RKO (cell line): Measurements from ENCODE around the gene NCBP3.
"Not testable (repeated sequence)": the region's sequence is repeated elsewhere in the genome, so short reads cannot be mapped to it uniquely, and the experiment has no call there.

Experiments
- DNase-seq: peaks from one replicate; pipeline ENCODE4 v3.0.0-alpha.2; 2016; ENCODE audit warnings: low spot score

The NCBP3 gene

DNA sequence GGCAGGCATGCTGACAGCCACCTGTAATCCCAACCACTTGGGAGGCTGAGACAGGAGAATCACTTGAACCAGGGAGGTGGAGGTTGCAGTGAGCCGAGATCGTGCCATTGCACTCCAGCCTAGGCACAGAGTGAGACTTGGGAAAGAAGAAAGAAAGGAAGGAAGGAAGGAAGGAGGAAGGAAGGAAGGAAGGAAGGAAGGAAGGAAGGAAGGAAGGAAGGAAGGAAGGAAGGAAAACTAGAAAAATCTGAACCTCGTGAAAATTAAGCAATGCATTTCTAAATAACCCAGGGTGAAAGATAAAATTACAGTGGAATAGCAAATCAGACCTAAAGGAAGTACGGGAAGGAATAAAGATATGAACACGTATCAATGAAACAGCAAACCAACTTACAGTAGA, 60.7 kb downstream of the NCBP3 start:
- not testable (repeated sequence) for DNase-seq

DNA sequence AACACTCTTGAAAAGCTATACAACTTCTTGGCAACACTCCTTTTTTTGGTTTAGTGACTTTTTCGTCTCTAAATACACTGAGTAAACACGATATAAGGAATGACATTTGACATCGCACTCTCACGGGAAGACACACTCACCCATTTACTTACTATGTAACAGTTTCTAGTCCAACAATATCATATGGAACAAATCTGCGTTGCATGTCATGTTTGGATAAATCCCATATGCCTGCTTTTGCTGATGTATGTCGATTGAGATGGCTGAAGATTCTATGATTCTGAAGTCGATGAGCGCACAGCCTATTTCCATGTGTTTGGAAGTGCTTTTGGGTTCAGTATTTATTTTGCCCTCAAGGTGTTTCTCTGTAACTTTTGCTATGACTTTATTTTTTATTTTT, 63.3 kb downstream of the NCBP3 start:
- no peak for DNase-seq

GRCh38 chr17:3780986-3781385, 65.1 kb downstream of the NCBP3 start:
- DNase-seq: no peak

DNA sequence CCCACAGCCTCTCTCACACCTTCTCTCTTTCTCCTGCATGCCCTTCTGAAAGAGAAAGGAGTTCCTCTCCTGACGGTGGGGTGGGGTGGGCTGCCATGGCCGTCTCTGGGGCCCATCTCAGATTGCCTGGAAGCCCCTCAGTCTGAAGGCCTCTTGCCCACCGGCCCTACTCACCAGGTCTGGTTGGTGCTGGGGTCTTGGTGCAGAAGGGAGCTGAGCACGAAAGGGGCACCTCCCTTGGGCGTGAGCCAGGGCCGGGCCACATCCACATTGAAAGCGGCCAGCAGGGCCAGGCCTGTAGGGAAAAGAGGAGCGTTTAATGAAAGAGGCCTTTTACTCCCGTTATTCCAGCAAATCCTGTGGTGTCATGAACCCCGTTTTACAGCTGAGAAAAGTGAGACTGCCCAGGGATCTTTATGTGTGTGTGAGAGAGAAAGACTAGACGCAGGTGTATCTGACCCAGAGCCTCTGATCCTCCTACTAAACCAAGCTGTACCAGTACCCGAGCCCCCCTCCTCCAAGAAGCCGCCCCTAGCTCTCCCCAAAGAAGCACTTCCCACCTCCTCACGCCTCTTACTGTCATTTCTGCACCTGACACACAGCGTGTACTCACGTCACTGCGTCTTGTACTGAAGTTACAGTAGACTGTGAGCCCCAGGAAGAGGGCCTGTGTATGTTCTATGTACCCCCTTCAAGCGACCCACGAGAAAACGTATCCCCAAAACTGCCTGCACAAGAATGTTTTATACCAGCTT, 68.5 kb downstream of the NCBP3 start:
- DNase-seq: no peak

DNA sequence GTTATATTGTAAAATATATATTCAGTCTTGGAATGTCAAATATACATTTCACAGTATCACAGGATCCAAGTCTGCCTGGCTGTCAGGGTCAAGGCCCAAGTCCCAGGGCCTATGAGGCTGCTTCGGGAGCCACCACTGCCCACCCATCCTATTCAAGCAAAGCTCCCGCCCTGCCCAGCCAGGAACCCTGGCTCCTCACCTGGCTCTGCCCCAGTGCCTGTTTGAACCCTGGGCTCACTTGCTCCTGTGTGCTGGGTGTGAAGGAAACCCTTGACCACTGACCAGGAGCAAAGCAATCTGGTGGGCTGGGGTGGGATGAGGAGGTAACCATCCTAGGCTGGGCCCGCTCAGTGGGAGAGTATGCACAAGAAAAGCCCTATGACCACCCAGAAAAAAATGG, 72.1 kb downstream of the NCBP3 start:
- no peak for DNase-seq

DNA sequence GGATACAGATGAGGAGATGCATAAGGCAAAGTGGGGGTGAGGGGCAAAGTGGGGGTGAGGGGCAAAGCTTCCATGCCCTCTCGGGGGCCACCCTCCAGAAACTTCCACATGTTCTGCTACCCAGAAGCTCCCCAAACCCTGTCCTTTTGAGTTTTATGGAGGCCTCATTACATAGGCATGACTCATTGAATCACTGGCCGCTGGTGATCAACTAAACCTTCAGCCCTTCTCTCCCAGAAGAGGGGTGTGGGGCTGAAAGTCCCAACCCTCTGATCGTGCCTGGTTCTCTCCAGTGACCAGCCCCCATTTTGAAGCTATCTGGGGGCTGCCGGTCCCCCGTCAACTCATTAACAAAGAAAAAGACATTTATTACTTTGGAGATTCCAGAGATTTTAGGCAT, 72.5 kb downstream of the NCBP3 start:
- DNase-seq: no peak

DNA sequence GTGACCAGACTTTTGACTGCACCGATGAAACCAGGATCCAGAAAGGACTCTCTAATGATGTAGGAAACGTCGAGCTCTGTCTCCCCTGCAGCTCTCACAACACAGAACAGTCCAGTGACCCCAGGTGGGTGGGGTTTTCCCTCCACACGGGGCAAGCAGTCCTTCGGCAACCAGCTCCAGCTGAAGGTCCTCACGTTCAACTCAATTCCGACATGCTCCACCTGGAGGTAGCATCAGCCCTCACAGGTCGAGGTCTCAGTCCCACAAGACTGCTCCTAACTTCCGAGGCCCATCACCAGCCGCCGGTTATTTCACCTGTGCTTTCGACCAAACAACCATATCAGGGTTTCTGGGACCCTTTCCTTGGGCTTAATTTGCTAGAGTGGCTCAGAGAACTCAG, 73.3 kb downstream of the NCBP3 start:
- no peak for DNase-seq

GRCh38 chr17:3771140-3771539, 74.9 kb downstream of the NCBP3 start:
- DNase-seq: no peak

- DNase-seq: no peak
These were observed 75.6 kb downstream of the NCBP3 start for GRCh38 chr17:3770466-3770865.

- no peak for DNase-seq
These were observed 77.3 kb downstream of the NCBP3 start for GRCh38 chr17:3768769-3769168.

DNA sequence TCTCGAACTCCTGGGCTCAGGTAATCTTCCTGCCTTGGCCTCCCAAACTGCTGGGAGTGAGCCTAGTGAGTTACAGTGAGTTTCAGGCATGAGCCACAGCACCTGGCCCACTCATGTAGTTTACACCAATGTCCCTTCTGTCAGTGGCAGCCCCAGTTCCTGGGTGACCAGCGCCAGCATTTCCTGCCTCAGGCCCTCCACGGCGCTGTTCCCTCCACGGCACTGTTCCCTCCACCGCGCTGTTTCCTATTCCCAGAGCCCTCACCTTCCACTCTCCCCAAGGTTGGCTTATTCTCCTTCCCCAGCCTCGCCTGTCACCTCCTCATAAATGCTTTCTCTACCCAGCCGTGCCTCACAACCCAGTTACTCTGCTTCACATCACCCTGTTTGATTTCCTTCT, 77.7 kb downstream of the NCBP3 start:
- DNase-seq: no peak

- DNase-seq: no peak
These were observed 79.3 kb downstream of the NCBP3 start for GRCh38 chr17:3766779-3767178.

DNA sequence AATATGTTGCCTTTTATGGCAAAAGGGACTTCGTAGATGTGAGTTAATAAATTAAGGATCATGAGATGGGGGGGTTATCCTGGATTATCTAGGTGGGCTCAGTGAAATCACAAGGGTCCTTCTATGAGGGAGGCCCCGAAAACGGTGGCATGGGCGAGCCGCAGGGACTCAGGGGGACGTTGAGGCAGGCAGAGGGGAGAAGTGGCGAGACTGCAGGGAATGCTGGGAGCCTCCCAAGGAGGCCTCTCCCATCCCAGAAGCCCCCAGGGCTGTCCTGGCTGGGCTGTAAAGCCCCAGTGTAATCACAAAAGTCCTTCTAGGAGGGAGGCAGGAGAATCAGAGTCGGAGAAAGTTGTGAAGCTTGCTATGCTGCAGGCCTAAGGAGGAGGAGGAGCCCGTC, 80.1 kb downstream of the NCBP3 start:
- DNase-seq: no peak

DNA sequence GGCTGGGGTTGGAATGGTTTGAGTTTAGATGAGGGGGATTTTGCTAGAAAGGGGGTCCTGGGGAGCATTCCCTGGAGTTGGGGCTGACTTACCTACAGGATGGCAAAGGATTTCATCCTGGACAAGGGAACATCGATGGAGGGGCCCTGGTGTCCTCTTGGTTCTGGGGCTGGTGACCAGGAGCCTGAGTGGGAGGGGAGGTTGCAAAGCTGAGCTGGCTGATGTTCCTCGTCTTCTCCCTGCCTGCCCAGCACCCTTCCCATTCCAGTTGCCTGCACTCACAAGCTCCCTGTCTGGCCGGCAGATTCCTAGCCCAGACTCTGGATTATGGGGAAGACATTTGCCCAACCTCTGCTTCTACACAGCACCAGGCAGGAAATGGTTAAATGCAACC, 82.3 kb downstream of the NCBP3 start:
- no peak for DNase-seq

GRCh38 chr17:3762922-3763776, 82.9 kb downstream of the NCBP3 start:
- DNase-seq: no peak

- DNase-seq: no peak
These were observed 84.1 kb downstream of the NCBP3 start for GRCh38 chr17:3761918-3762380.

GRCh38 chr17:3761036-3761917, 84.8 kb downstream of the NCBP3 start:
- DNase-seq: no peak

DNA sequence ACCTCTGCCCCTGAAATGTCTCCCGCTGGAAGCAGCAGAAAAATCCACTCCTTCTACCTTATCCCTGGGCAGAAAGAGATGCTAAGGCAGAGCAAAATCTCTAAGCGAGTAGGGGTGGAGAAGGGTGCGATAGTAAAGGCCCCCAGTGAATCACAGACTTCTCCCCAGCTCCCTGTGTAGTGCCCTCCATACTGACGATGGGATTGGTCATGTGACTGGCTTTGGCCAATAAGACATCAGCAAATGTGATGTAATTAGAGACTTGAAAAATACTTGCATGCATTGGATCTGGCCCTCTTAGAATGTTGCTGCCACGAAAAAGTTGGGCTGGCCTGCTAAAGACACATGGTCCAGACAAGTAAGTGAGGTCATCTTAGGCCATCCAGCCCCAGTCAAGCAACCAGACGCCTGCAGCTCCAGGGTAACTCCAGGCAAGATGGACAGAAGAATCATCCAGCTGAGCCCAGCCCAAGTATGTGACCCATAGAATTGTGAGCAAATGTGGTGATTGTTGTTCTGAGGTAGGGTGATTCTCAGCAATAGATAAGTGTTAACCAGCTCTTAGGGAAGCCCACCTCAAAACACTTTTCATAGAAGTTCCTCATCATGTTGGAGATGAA, 86.3 kb downstream of the NCBP3 start:
- DNase-seq: no peak

DNA sequence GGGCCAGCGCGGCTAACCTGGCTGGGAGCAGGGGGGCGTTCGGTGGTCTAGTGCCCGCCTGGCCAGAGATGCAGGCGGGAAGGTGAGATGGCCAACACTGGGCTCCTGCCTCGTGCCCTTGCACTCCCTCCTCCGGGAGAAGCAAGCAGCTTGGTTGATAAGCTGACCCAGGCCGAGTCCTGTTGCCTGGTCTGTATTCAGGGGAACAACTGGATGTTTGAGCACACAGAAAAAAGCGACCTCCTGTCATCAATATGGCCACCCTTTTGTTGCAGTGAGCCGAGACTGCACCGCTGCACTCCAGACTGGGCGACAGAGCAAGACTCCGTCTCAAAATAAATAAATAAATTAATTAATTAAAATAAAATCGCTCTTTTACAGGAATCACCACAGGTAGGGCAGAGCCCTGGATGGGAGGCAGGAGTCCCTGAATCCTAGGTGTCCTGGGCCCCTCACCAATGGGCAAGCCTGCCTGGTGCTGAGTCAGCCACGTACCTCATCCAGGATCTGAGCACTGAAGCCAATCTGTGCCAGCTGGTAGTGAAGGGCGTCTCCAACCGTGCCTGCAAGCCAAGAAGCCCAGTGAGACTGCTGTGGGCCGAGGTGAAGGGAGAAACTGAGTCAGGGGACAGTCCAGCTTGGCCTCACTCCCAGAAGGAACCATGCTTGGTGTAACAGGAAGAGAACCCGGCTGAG, 90.6 kb downstream of the NCBP3 start:
- no peak for DNase-seq

- no peak for DNase-seq
These were observed 91.3 kb downstream of the NCBP3 start for GRCh38 chr17:3754458-3755334.
